ENCODE data around the gene SLIT3.

Gene SLIT3

GRCh38 chr5:168844016-168844921, 456.7 kb downstream of the SLIT3 start:
- no peak for DNase-seq

DNA sequence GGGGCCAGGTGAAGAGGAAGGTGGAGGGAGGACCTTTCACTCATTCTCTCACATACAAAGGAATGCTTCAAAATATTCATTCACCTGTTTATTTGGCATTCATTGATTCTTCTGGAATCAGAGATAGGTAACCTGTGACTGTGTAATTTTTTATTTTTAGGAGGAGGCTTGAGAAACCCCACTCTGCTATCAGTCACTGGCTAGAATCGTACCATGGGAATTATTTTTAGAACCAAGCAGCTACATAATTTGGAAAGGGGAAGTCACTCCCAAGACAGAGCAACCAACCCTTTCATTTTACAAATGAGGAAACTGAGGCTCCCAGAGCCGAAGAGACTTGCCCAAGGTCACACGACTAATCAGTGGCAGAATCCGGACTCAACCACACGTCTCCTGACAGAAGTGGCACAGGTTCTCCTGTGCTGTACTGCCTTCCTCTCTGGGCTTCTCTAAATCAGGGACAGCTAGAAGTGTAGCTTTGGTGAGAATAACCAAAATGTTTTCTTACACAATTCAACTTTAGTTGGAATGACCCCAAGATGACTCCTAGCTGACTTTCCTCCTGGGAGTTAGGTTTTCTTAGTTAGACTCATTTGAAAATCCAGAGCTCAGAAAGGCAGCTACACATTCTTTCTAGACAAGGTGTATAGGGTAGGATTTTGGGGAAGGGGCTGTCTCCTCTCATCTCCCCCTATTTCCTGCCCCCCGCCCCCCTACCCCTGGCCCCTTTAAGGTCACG, 457.5 kb downstream of the SLIT3 start:
- DNase-seq = no peak

DNA sequence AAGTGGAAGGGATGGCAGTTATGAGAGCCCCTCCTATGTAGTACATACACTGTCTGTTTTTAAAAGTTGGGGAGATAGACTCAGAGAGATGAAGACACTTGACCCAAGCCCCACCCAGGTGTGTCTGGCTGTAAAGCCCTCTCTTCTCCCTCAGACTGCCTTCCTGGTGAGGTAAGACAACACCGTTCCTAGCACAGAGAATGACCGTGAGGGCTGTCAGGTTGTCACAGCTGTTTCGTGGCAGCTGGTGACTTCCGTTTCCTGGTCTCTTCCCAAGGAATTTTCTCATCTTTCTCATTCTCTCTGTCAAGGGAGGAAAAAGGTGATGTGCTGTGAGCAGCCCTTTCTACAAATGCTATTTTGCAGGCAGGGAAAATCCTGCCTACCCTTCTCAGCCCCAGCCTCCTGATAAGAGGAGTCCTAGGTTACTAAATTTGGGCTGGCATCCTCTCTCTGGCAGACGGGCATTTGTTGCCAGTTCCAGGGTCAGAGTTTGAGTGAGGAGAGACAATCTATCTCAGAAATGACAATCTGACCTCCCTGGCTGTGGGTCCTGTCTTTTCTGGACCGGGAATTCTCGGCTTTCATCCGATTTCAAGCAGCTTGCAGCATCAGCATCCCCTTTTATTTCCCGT, 458.3 kb downstream of the SLIT3 start:
- DNase-seq = no peak

DNA sequence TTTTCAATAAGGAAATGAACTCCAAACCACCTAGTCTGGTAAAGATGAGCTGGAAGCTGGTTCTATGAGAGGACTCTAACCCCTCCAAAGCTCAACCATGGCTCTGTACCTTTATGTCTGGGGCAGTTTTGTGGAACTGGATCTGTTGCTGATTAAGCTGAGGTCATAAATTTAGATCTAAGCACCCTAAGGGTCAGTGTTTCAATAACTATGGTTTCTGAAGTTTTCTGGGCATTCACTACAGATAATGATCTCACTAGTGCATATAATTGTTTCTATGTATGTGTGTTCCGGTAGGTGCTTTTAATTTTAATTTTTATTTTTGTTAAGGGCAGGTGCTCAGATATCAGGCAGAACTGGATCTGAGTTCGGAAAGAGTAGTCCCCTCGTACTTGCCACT, 463.1 kb downstream of the SLIT3 start:
- no peak for DNase-seq

DNA sequence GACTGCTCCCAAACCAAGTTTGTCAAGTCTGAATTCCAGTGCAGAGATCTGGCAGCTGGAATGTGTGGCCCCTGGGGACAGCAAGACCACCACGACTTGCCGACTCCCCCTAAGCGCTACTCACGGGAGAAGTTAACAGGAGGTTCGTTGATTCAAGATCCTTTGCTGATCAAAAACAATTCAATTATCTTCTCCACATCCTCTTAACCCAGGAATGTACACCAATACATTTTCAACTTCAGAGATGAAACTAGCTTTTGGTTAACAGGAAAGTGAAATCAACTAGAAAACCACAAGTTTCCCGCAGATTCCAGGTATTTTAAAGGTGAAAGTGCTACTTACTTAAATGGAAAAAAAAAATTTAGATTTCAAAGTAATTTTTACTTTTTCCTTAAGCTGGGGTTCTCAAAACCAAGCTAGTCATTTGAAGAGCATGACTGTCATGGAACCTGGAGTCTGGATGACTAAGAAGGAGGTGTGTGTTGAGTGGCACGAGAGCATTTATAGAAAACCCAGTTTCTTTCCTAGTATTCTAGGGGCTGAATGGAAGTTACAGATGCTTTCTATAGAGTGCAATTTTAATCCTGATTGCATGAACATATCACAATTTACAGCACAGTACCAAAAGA, 464.2 kb downstream of the SLIT3 start:
- no peak for DNase-seq

DNA sequence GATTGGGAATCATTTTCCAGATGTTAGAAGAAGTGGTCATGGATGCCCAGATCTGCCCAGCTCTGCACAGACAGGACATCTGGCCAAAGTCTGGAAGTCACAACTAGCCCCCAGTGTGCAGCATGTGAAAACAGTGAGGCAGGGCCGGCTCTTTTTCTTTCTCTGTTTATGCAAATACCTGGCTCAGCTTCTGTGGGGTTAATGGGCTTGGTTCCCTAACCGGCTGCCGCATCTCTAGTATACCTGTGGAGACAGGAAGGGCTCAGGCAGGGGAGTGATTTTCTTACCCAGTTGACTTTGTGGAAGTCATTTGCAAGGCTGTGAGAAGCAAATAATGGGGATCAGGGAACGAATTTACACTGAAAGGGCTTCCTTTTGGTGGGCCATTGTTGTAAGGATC, 467.0 kb downstream of the SLIT3 start:
- no peak for DNase-seq

DNA sequence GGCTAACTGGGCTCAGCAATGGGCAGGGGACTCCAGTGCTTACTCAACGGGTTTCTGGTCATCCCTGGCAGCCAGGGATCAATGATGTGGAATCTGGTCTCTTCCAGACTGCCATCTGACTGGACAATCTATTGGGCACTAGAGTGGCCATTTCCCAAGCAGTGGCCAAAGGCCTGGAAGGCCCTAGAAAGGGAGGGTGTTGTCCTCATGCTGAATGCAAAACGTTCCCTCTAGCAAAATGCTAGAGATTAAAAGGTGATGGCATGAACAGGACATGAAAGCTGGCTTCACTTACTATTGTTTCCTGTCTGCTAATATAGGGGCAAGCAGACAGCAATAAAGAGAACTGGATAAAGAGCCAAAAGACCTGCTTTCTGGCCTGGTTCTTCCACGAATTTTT, 467.6 kb downstream of the SLIT3 start:
- DNase-seq = no peak

GRCh38 chr5:168832308-168832707, 468.6 kb downstream of the SLIT3 start:
- no peak for DNase-seq

- DNase-seq = no peak
These were observed 469.6 kb downstream of the SLIT3 start for GRCh38 chr5:168831383-168831782.

DNA sequence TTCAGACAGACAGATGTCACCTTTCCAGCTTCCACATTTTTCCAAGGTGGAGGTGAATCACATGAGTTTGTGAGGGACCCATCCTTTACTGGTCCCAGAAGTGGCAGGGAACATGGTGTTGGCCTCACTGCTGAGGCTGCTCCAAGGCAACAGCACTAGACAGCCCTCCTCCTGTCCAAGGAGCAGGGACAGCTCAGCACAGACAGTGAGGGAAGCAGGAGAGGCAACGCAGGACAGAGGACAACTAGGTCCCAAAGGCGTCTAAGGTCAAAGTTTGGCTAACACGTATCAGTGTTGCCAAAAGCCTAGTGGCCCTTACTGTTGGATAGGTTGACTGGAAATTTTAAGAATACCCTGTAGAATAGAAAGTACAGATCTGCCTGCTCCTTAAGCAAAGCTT, 470.1 kb downstream of the SLIT3 start:
- DNase-seq = no peak

GRCh38 chr5:168829922-168830417, 471.0 kb downstream of the SLIT3 start:
- no peak for DNase-seq

- DNase-seq = no peak
These were observed 471.9 kb downstream of the SLIT3 start for GRCh38 chr5:168829044-168829443.

DNA sequence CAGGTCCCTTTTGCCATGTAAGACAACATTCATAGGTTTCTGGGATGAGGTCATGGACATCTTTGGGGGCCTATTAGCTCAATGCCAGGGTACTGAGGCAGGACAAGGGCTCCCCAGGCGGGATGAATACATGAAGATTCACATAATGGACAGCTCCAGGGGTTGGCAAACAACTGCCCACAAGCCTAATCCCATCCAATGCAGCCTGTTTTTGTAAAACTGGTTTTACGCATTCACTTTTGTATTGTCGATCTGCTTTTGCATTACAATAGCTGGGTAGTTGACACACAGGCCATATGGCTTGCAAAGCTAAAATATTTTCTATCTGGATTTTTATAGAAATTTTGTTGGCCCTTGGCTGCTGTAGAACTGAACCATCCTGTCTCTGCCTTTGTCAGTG, 473.3 kb downstream of the SLIT3 start:
- DNase-seq = no peak

- DNase-seq = no peak
These were observed 474.7 kb downstream of the SLIT3 start for GRCh38 chr5:168826246-168826725.

- DNase-seq = no peak
These were observed 478.1 kb downstream of the SLIT3 start for GRCh38 chr5:168822745-168823281.

DNA sequence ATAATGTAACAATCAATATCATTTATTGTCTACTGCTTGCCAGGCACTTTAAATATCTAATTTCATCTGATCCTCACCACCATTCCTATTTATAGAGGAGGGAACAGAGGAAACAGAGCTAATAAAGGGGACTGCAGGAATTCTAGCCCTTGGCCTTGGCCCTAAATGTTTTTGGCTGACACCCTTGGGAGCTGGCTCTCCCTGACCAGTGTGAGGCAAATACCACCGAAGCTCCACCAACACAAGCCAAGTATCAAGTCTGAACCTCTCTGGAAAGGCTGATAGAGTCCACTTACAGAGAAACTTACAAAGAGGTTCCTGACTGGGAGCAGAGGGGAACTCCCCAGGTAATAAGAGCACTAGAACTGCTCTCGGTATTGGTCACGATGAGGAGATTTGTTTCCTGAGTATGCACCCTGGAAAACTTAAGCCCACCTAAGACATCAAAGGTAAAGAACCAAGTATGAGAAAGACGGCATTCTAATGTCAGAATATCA, 478.6 kb downstream of the SLIT3 start:
- no peak for DNase-seq

GRCh38 chr5:168820874-168821273, 480.1 kb downstream of the SLIT3 start:
- no peak for DNase-seq

DNA sequence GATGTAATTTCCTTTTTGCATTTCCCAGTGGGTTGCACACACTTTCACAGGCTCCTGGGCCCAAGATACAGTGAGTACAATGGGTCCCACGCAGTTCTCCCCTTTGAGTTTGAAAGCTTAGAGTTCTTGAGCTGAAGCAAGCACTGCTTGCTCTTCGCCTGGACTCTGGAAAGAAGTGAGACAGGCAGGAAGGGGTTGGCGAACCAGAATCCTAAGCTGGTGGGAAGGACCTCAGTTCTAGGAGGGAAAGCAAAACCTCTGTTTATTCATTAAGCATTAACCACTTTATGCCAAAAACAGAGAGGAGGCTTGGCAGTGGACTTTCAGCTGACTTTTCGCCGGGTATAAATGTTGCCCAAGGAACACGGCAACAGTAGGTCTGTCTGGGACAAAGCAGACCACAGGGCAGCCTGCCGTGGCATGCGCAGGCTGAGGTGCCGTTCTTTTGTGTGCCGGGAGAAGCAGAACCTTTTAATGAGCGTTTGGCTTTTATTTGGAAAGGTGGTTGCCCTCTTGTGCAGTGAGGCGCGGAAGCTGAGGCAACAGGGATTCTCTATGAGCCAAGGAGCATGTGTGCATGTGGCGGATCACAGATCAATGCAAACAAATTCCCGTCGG, 481.8 kb downstream of the SLIT3 start:
- no peak for DNase-seq

- DNase-seq = no peak
These were observed 482.4 kb downstream of the SLIT3 start for GRCh38 chr5:168818558-168818957.

- DNase-seq = no peak
These were observed 483.3 kb downstream of the SLIT3 start for GRCh38 chr5:168817591-168817990.

- no peak for DNase-seq
These were observed 484.3 kb downstream of the SLIT3 start for GRCh38 chr5:168816661-168817060.

All from NCI-H1417 treated with DMSO at 0.1 percent for 48 hours (cell line).